ENCODE results near the gene COBLL1. TPM values are rescaled to one million over a fixed set of nuclear protein-coding genes. Genes with fewer than 3 reads are reported as not detected.

COBLL1 gene
- total RNA-seq, 3 donors from 2014 or later = 0.55 to 2.3 (median 1.3) TPM

DNA sequence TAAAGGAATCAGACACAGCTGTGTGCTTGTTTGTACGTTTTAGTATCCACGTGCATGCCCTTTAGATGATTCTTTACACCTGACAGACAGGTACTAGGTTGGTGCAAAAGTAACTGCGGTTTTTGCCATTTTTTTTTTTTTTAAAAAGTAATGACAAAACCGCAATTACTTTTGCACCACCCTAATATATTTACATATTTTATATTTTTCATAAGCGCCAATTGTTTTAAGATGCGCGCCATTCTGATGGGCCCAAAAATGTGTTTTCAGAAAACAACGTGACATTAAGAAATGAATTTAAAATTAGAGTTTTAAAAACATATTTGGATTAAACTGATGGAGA lies 972 bp upstream of the COBLL1 start:
- H3K27me3 Mint-ChIP-seq (ENCODE audit: low read depth) = peaks cover 34% of the 10 kb centered on the region
- H3K36me3 Mint-ChIP-seq (ENCODE audit: insufficient read depth) = no peaks in the 10 kb centered on the region
- H3K4me1 Mint-ChIP-seq (ENCODE audit: low read depth) = peaks cover 10% of the 10 kb centered on the region
- DNase-seq = no peak
- no peak overlapping the region for H3K4me3 Mint-ChIP-seq
- H3K9me3 Mint-ChIP-seq = no peaks in the 10 kb centered on the region
- ATAC-seq = no peak

DNA sequence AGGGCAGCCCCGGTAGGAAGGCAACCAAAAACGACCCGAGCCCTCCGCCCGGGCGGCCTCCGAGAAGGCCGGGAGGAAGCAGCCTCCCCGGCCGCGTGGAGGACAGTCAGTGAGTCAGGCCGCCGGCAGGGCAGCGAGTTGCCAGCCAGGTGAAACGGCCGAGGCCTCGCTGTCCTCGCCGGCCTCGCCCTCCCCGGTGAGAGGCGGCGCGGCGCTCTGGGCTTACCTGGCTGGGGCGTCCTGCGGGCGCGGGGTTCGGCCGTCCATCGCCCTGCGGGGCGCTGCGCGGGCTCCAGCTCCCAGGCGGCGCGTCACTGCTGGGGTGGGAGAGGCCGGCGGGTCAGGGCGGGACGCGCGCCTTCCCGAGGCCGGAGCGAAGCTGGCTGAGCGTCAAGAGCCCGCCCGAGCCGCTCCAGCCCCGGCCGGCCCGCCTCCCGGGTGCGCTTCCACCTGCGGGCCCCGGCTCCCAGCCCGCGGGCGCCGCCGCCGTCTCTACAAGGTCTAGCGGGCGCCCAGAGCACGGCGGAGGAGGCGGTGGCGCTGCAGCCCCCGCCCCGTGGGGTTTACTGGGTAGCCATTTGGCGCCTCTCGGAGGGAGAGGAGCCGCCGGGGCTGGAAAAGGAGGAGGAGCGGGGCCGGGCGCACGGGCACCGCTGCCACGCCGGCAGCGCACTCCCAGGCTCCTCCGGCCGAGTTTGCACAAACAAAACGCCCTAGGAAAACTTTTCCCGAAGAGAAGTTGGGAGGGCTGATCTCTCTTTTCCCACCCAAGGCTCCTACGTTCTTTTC lies 499 bp downstream of the COBLL1 start:
- DNase-seq = no peak
- H3K9me3 Mint-ChIP-seq = no peaks in the 10 kb centered on the region
- peak; percentile 82 to 83 for ATAC-seq
- H3K36me3 Mint-ChIP-seq (ENCODE audit: insufficient read depth) = no peaks in the 10 kb centered on the region
- H3K27me3 Mint-ChIP-seq (ENCODE audit: low read depth) = peaks cover 34% of the 10 kb centered on the region
- H3K4me3 Mint-ChIP-seq = peak overlapping the region; percentile 72
- peaks cover 10% of the 10 kb centered on the region for H3K4me1 Mint-ChIP-seq (ENCODE audit: low read depth)

DNA sequence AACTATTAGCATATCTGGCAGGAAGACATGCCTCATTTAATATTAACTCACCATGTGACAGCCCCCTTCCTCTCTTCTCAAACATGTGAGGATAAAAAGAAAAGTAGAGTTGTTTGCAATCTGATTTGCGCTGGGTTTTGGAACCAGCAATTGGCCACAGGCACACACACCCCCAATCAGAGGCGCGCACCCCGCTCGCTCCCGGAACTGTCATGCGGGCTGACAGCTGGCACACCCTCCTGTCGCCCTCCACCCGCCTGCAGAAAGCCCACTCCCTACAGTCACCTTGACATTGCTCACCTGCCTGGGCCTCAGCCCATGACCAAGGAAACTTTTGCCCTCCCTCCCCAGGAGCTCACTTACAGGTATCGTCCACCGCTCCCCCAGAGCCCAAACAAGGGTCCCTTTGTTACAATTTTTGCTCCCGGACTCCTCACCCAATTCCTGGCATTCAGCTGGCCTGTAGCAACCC lies 1.1 kb downstream of the COBLL1 start:
- H3K4me1 Mint-ChIP-seq (ENCODE audit: low read depth) = peaks cover 10% of the 10 kb centered on the region
- ATAC-seq (no peak), DNase-seq (no peak)
- peak overlapping the region; percentile 72 for H3K4me3 Mint-ChIP-seq
- H3K36me3 Mint-ChIP-seq (ENCODE audit: insufficient read depth) = no peaks in the 10 kb centered on the region
- no peaks in the 10 kb centered on the region for H3K9me3 Mint-ChIP-seq
- peaks cover 34% of the 10 kb centered on the region for H3K27me3 Mint-ChIP-seq (ENCODE audit: low read depth)

GRCh38 chr2:164839914-164840457 lies 1.6 kb downstream of the COBLL1 start:
- no peaks in the 10 kb centered on the region for H3K9me3 Mint-ChIP-seq
- ATAC-seq (no peak), DNase-seq (no peak)
- H3K4me3 Mint-ChIP-seq = peak overlapping the region; percentile 72
- H3K4me1 Mint-ChIP-seq (ENCODE audit: low read depth) = peaks cover 10% of the 10 kb centered on the region
- H3K27me3 Mint-ChIP-seq (ENCODE audit: low read depth) = peaks cover 34% of the 10 kb centered on the region
- H3K36me3 Mint-ChIP-seq (ENCODE audit: insufficient read depth) = no peaks in the 10 kb centered on the region

GRCh38 chr2:164837807-164838206 lies 3.8 kb downstream of the COBLL1 start:
- peaks cover 10% of the 10 kb centered on the region for H3K4me1 Mint-ChIP-seq (ENCODE audit: low read depth)
- DNase-seq = no peak

GRCh38 chr2:164836907-164837306 lies 4.7 kb downstream of the COBLL1 start:
- H3K4me1 Mint-ChIP-seq (ENCODE audit: low read depth) = peaks cover 6% of the 10 kb centered on the region
- H3K27me3 Mint-ChIP-seq (ENCODE audit: low read depth) = peaks cover 20% of the 10 kb centered on the region
- no peaks in the 10 kb centered on the region for H3K9me3 Mint-ChIP-seq
- H3K4me3 Mint-ChIP-seq = no peak overlapping the region
- no peak for DNase-seq
- no peaks in the 10 kb centered on the region for H3K36me3 Mint-ChIP-seq (ENCODE audit: insufficient read depth)
- ATAC-seq = no peak

More at GRCh38 chr2:164837807-164838206, 3.8 kb downstream of the COBLL1 start:
- H3K27me3 Mint-ChIP-seq (ENCODE audit: low read depth) = peaks cover 24% of the 10 kb centered on the region
- H3K9me3 Mint-ChIP-seq = no peaks in the 10 kb centered on the region
- no peak overlapping the region for H3K4me3 Mint-ChIP-seq
- ATAC-seq = no peak
- H3K36me3 Mint-ChIP-seq (ENCODE audit: insufficient read depth) = no peaks in the 10 kb centered on the region

- no peaks in the 10 kb centered on the region for H3K36me3 Mint-ChIP-seq (ENCODE audit: insufficient read depth)
- ATAC-seq (no peak), DNase-seq (no peak)
- H3K4me3 Mint-ChIP-seq = no peak overlapping the region
- H3K9me3 Mint-ChIP-seq = no peaks in the 10 kb centered on the region
- peaks cover 1% of the 10 kb centered on the region for H3K4me1 Mint-ChIP-seq (ENCODE audit: low read depth)
- peaks cover 13% of the 10 kb centered on the region for H3K27me3 Mint-ChIP-seq (ENCODE audit: low read depth)
These were observed 6.3 kb downstream of the COBLL1 start for GRCh38 chr2:164835302-164835701.

GRCh38 chr2:164831887-164832286 lies 9.7 kb downstream of the COBLL1 start:
- no peak for DNase-seq
- no peak for ATAC-seq
- Mint-ChIP-seq H3K27me3 (ENCODE audit: low read depth) (peaks cover 1% of the 10 kb centered on the region), H3K9me3 (no peaks in the 10 kb centered on the region), H3K36me3 (ENCODE audit: insufficient read depth) (no peaks in the 10 kb centered on the region), H3K4me1 (ENCODE audit: low read depth) (no peaks in the 10 kb centered on the region), H3K4me3 (no peak overlapping the region)

DNA sequence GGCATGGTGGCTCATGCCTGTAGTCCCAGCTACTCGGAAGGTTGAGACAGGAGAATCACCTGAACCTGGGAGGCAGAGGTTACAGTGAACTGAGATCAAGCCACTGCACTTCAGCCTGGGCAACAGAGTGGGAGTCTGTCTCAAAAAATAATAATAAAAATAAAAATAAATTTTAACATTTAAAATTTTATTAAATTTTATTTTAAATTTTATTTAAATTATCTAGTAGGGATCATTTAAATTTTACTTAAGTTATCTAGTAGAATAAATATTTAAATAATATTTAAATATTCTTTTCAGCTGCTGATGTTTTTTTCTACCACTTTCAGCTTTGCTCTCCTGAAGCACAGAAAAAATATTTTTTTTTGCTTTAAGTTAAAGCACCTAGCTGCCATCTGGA lies 10.4 kb downstream of the COBLL1 start:
- Mint-ChIP-seq H3K27me3 (ENCODE audit: low read depth) (peaks cover 1% of the 10 kb centered on the region), H3K4me3 (no peak overlapping the region), H3K36me3 (ENCODE audit: insufficient read depth) (no peaks in the 10 kb centered on the region), H3K4me1 (ENCODE audit: low read depth) (no peaks in the 10 kb centered on the region), H3K9me3 (no peaks in the 10 kb centered on the region)
- no peak for ATAC-seq
- no peak for DNase-seq

GRCh38 chr2:164826293-164827243 lies 15.1 kb downstream of the COBLL1 start:
- H3K27me3 Mint-ChIP-seq (ENCODE audit: low read depth) = no peaks in the 10 kb centered on the region
- no peaks in the 10 kb centered on the region for H3K9me3 Mint-ChIP-seq
- no peak overlapping the region for H3K4me3 Mint-ChIP-seq
- H3K4me1 Mint-ChIP-seq (ENCODE audit: low read depth) = no peaks in the 10 kb centered on the region
- ATAC-seq (no peak), DNase-seq (no peak)
- no peaks in the 10 kb centered on the region for H3K36me3 Mint-ChIP-seq (ENCODE audit: insufficient read depth)

GRCh38 chr2:164824872-164825271 lies 16.8 kb downstream of the COBLL1 start:
- Mint-ChIP-seq H3K36me3 (ENCODE audit: insufficient read depth) (no peaks in the 10 kb centered on the region), H3K27me3 (ENCODE audit: low read depth) (no peaks in the 10 kb centered on the region), H3K4me1 (ENCODE audit: low read depth) (no peaks in the 10 kb centered on the region), H3K4me3 (no peak overlapping the region), H3K9me3 (no peaks in the 10 kb centered on the region)
- DNase-seq (no peak), ATAC-seq (no peak)

DNA sequence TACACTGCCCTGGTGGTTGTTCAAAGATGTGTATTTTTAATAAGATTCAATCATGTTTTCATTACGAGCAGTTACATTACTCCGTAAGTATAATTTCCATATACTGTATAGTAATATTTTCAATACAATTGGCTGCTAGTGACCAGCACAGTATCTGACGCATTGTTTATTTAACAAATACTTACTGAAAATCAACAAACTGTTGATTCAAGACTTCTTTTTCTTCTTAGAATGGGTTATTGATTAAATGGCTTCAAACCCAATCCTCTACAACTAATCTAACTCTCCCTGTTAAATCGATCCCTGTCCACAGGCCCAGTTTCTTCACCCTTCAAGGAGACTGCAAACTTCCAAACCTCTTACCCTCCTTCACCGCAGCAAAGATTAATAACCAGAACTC lies 18.5 kb downstream of the COBLL1 start:
- Mint-ChIP-seq H3K36me3 (ENCODE audit: insufficient read depth) (no peaks in the 10 kb centered on the region), H3K27me3 (ENCODE audit: low read depth) (no peaks in the 10 kb centered on the region), H3K4me1 (ENCODE audit: low read depth) (no peaks in the 10 kb centered on the region), H3K9me3 (peaks cover 5% of the 10 kb centered on the region), H3K4me3 (no peak overlapping the region)
- ATAC-seq (no peak), DNase-seq (no peak)

GRCh38 chr2:164821338-164821737 lies 20.3 kb downstream of the COBLL1 start:
- Mint-ChIP-seq H3K4me1 (ENCODE audit: low read depth) (no peaks in the 10 kb centered on the region), H3K9me3 (peaks cover 5% of the 10 kb centered on the region), H3K36me3 (ENCODE audit: insufficient read depth) (no peaks in the 10 kb centered on the region), H3K27me3 (ENCODE audit: low read depth) (no peaks in the 10 kb centered on the region), H3K4me3 (no peak overlapping the region)
- no peak for ATAC-seq
- DNase-seq = no peak

All from activated T-cell treated with anti-CD3 and anti-CD28 coated beads, Interleukin-2, amount 50 U/mL, for 4 hours (primary cell).